Karpas-422 (cell line): ENCODE data around the gene ADGRA1. TPM values are rescaled to one million over a fixed set of nuclear protein-coding genes. Genes with fewer than 3 reads are reported as not detected.

Source experiments
- DNase-seq: peaks from one replicate; pipeline ENCODE4 v3.0.0-alpha.2; 2015
- H2AFZ ChIP-seq: fragments of 200-600 bp; sonication (generic); 2 replicates; pipeline ENCODE4 v1.6.1; 2014; ENCODE audit warnings: antibody characterized with exemption, low read length, mixed read lengths
- H3K27ac ChIP-seq: fragments of 200-600 bp; sonication (generic); 2 replicates; pipeline ENCODE4 v1.5.1; 2014; ENCODE audit warnings: mild to moderate bottlenecking, low read length, moderate library complexity
- H3K27me3 ChIP-seq: fragments of 200-600 bp; sonication (generic); 2 replicates; pipeline ENCODE4 v1.6.1; 2014; ENCODE audit warnings: low read length, mixed read lengths
- H3K36me3 ChIP-seq: fragments of 200-600 bp; sonication (generic); 2 replicates; pipeline ENCODE4 v1.6.1; 2014; ENCODE audit warnings: low read length, mixed read lengths; ENCODE audit not compliant: insufficient read depth
- H3K4me1 ChIP-seq: fragments of 200-600 bp; sonication (generic); 2 replicates; pipeline ENCODE4 v1.6.1; 2014; ENCODE audit warnings: mild to moderate bottlenecking, low read length, mixed read lengths
- H3K4me2 ChIP-seq: fragments of 200-600 bp; sonication (generic); 2 replicates; pipeline ENCODE4 v1.6.1; 2014; ENCODE audit warnings: low read length, low read depth, mild to moderate bottlenecking; ENCODE audit not compliant: poor library complexity, severe bottlenecking
- H3K4me3 ChIP-seq: fragments of 200-600 bp; sonication (generic); 2 replicates; pipeline ENCODE4 v1.5.1; 2014; ENCODE audit warnings: mild to moderate bottlenecking, antibody characterized with exemption, low read length, mixed read lengths
- H3K79me2 ChIP-seq: fragments of 200-600 bp; sonication (generic); 2 replicates; pipeline ENCODE4 v1.6.1; 2014; ENCODE audit warnings: mild to moderate bottlenecking, low read length, mixed read lengths
- H3K9ac ChIP-seq: fragments of 200-600 bp; sonication (generic); 2 replicates; pipeline ENCODE4 v1.6.0; 2014; ENCODE audit warnings: low read length
- H3K9me2 ChIP-seq: fragments of 200-600 bp; sonication (generic), shearing (Covaris generic); replicated peaks from 2 replicates; pipeline ENCODE4 v1.6.0; 2014; ENCODE audit warnings: mild to moderate bottlenecking, low read length, moderate library complexity; ENCODE audit not compliant: insufficient read depth
- H3K9me3 ChIP-seq: fragments of 300-700, 200-600 bp; sonication (generic); 2 replicates; pipeline ENCODE4 v1.6.1; 2014; ENCODE audit warnings: low read length, mixed read lengths
- H4K20me1 ChIP-seq: fragments of 200-600 bp; sonication (generic); 2 replicates; pipeline ENCODE4 v1.6.1; 2014; ENCODE audit warnings: mild to moderate bottlenecking, antibody characterized with exemption, low read length, low read depth; ENCODE audit not compliant: insufficient read depth
- total RNA-seq: library from RNA; depleted of rRNA; stranded (reverse); fragments of >200 nt; shearing (Covaris generic); gene quantifications from 2 replicates; pipeline ENCODE4 v1.2.3, GENCODE V29; 2014; ENCODE audit warnings: low replicate concordance

ADGRA1 gene
- total RNA-seq, 1 experiment from 2014 or later: not detected

DNA sequence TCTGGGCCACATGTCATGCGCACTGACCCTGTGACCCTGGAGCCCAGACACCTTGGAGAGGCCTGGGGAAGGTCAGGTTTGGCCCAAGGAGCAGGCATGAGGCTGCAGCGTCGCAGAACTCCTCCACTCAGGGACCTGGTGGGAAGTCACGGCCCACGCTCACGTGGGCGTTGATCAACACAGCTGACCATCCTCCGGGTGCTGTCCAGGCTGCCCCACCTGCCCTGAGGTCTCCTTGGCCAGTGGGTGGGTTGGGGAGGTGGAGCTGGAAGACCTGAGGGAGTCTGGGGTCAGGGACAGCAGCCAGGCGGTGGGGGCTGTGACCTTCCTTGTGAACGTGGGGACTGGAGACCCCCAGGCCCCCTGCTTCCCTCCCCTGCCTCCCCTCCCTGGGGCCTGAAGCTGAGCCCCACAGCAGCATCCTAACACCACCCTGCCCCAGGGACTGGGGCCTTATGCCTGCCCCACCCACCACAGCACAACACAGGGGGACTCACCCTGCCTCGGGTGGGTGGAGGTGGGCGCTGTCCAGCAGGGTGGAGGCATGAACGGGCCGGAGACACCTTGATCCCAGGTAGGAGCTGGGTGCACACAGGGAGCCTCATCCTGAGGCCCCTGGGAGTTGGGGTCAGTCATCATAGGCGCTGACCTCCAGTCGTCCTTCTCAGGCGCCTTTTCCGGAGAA, 44.0 kb upstream of the ADGRA1 start:
- Histone ChIP-seq H4K20me1 (no peaks in the 10 kb centered on the region), H3K4me2 (no peak overlapping the region), H3K9me2 (no peaks in the 10 kb centered on the region), H3K4me3 (no peak overlapping the region), H3K36me3 (no peaks in the 10 kb centered on the region), H3K4me1 (no peaks in the 10 kb centered on the region), H3K27me3 (no peaks in the 10 kb centered on the region), H3K79me2 (no peaks in the 10 kb centered on the region), H3K9ac (no peak overlapping the region), H2AFZ (no peak overlapping the region), H3K9me3 (no peaks in the 10 kb centered on the region), H3K27ac (no peak overlapping the region)
- DNase-seq: no peak

DNA sequence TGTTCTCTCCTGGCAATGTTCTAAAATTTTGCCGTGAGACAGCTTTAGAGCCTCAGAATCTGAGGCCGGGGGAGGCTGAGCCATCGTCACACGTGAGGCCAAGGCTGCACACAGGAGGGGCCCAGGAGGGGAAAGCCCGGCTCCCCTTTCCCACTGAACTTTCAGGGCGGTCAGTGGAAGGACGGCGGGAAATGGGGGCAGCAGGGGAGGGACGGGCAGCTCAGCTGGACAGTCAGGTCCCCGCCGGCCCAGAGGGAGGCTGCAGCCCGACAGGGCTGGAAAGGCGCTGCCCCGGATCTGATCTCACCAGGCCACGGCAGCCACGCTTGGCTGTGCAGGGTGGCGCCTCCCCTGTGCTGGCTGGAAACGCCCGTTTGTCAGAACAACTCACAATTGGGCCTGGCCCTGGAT, 43.3 kb upstream of the ADGRA1 start:
- no peaks in the 10 kb centered on the region for H3K9me3 ChIP-seq
- no peak overlapping the region for H2AFZ ChIP-seq
- H3K4me2 ChIP-seq: no peak overlapping the region
- no peak overlapping the region for H3K4me3 ChIP-seq
- no peaks in the 10 kb centered on the region for H3K27me3 ChIP-seq
- H4K20me1 ChIP-seq: no peaks in the 10 kb centered on the region
- H3K36me3 ChIP-seq: no peaks in the 10 kb centered on the region
- no peaks in the 10 kb centered on the region for H3K79me2 ChIP-seq
- DNase-seq: no peak
- H3K9ac ChIP-seq: no peak overlapping the region
- H3K9me2 ChIP-seq: no peaks in the 10 kb centered on the region
- H3K4me1 ChIP-seq: no peaks in the 10 kb centered on the region
- H3K27ac ChIP-seq: no peak overlapping the region

DNA sequence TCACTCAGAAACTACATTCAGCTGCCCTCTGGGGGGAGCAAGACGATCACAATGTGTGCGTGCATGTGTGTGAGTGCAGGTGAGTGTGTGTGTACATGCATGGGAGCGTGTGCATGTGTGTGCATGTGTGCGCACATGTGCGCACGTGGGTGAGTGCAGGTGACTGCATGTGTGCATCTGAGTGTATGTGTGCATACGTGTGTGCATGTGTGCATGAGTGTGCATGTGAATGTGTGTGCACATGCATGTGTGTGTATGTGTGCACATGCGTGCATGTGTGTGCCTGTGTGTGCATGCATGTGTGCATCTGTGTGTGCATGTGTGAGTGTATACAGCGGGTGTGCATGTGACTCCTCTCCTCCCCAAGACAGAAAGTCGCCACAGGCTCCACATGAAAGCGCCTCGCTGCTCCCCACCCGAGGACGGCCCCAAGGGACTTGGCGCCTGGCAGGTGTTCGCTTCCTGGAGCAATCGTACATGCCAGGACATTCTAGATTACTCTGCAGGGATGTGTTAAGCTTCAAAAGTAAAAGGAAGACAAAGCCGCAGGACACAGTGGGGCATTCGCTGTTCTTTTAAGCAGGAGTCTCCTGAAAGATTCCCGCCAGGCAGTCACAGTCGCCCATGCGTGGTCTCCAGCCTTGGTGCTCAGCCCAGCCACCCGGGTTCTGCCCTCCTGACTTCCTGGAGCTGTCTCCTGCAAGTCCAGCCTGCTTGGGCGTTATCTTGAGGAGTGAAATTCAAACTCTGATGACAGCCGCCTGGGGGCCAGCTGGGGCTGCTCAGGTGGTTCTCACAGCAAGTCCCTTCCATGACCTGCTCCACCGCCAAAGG, 42.0 kb upstream of the ADGRA1 start:
- Histone ChIP-seq H3K9me2 (no peaks in the 10 kb centered on the region), H3K9ac (no peak overlapping the region), H3K36me3 (no peaks in the 10 kb centered on the region), H3K4me2 (no peak overlapping the region), H4K20me1 (no peaks in the 10 kb centered on the region), H3K79me2 (no peaks in the 10 kb centered on the region), H3K9me3 (no peaks in the 10 kb centered on the region), H3K27ac (no peak overlapping the region), H2AFZ (no peak overlapping the region), H3K4me1 (no peaks in the 10 kb centered on the region), H3K27me3 (no peaks in the 10 kb centered on the region), H3K4me3 (no peak overlapping the region)
- no peak for DNase-seq

DNA sequence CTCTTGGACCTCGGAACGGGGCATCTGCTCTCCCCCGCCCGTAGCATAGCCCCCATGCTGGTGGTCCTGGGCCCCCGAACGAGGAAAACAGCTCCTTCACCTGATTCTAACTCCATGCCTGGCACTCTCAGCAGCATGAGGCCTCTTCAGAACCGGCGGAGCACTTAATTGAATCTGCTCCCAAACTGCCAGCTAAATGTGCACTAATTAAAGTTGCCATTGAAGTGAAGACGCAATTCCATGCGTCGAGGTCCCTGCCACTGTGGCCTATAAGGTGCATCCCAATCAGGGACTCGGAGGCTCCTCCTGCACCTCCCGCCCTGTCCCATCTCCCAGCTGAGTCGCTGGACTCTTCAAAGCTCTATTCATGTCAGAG, 41.3 kb upstream of the ADGRA1 start:
- no peak overlapping the region for H2AFZ ChIP-seq
- no peak overlapping the region for H3K4me3 ChIP-seq
- no peaks in the 10 kb centered on the region for H3K9me3 ChIP-seq
- no peaks in the 10 kb centered on the region for H3K36me3 ChIP-seq
- no peak overlapping the region for H3K4me2 ChIP-seq
- H4K20me1 ChIP-seq: no peaks in the 10 kb centered on the region
- no peak overlapping the region for H3K9ac ChIP-seq
- no peaks in the 10 kb centered on the region for H3K27me3 ChIP-seq
- H3K79me2 ChIP-seq: no peaks in the 10 kb centered on the region
- H3K9me2 ChIP-seq: no peaks in the 10 kb centered on the region
- no peak for DNase-seq
- no peaks in the 10 kb centered on the region for H3K4me1 ChIP-seq
- H3K27ac ChIP-seq: no peak overlapping the region

DNA sequence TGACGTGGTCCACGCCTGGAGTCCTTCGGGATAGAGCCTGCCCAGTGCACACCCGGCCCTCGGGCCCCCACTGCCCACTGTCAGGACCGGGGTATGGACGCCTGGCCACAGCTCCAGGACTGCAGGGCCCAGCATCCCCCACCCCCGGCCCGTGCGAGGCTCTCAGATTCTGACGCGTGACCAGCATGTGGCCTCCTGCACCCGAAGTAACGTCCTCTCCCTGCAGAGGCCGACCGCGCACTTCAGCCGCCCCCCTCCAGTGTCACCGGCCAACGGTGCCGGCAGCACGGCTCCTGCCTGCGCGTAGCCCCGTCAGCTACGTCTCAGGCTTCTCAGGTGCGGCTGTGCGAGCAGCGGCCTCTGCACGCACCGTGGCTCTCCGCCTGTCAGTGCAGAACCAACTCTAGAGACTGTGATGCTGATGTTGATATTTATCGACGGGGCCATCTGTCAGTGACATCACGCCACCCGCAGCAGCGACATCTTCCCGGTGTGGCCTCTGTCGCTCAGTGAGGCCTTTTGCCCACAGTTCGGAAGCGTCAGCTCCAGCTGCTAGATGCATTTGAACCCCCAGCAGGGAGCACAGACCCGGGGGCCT, 40.1 kb upstream of the ADGRA1 start:
- DNase-seq: no peak
- no peaks in the 10 kb centered on the region for H3K9me3 ChIP-seq
- no peaks in the 10 kb centered on the region for H3K79me2 ChIP-seq
- no peak overlapping the region for H3K4me3 ChIP-seq
- no peak overlapping the region for H2AFZ ChIP-seq
- no peak overlapping the region for H3K27ac ChIP-seq
- H3K4me2 ChIP-seq: no peak overlapping the region
- H3K9ac ChIP-seq: no peak overlapping the region
- H3K4me1 ChIP-seq: no peaks in the 10 kb centered on the region
- H4K20me1 ChIP-seq: no peaks in the 10 kb centered on the region
- H3K36me3 ChIP-seq: no peaks in the 10 kb centered on the region
- H3K27me3 ChIP-seq: no peaks in the 10 kb centered on the region
- H3K9me2 ChIP-seq: no peaks in the 10 kb centered on the region

DNA sequence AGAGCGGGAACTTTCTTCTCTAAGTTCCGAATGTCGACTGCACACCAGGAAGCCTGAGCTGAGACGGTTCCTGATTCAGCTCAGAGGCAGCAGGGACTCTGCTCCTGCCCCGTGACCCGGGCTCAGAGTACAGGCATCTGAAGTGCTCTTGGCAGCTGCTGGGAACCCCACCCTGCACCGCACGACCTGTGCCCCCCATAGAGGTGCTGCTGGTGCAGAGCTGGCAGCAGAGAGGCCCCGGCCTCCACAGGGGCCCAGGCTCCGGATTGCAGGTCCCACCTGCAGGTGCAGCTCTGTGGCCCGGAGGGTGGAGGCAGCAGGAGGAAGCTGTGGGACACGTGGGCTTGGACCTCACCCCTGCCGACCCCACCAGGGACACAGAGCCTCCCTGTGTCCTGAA, 39.5 kb upstream of the ADGRA1 start:
- Histone ChIP-seq H3K79me2 (no peaks in the 10 kb centered on the region), H3K9me2 (no peaks in the 10 kb centered on the region), H4K20me1 (no peaks in the 10 kb centered on the region), H3K4me1 (no peaks in the 10 kb centered on the region), H3K9ac (no peak overlapping the region), H3K36me3 (no peaks in the 10 kb centered on the region), H3K27me3 (no peaks in the 10 kb centered on the region), H2AFZ (no peak overlapping the region), H3K9me3 (no peaks in the 10 kb centered on the region), H3K4me3 (no peak overlapping the region), H3K4me2 (no peak overlapping the region), H3K27ac (no peak overlapping the region)
- no peak for DNase-seq

DNA sequence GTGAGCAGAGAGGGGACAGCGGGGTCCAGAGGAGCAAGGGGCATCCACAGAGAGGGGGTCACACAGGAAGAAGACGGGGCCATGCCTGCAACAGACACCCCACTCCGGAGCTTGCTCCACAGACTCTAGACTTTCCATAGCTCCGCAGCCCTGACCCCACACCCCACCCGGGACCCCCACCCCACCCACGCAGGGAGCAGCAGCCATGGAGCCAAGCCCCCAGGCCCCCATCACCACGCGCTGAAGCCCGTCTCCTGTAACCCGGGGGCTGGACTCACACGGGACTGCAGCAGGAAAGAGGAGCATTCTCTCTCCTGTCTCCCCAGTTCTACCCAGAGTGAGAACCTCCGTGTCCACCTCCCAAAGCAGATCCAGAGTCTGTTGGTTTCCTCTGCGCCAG, 38.8 kb upstream of the ADGRA1 start:
- Histone ChIP-seq H3K4me1 (no peaks in the 10 kb centered on the region), H3K9me3 (no peaks in the 10 kb centered on the region), H3K9ac (no peak overlapping the region), H3K4me3 (no peak overlapping the region), H3K27me3 (no peaks in the 10 kb centered on the region), H4K20me1 (no peaks in the 10 kb centered on the region), H3K4me2 (no peak overlapping the region), H3K27ac (no peak overlapping the region), H3K9me2 (no peaks in the 10 kb centered on the region), H2AFZ (no peak overlapping the region), H3K36me3 (no peaks in the 10 kb centered on the region), H3K79me2 (no peaks in the 10 kb centered on the region)
- no peak for DNase-seq

DNA sequence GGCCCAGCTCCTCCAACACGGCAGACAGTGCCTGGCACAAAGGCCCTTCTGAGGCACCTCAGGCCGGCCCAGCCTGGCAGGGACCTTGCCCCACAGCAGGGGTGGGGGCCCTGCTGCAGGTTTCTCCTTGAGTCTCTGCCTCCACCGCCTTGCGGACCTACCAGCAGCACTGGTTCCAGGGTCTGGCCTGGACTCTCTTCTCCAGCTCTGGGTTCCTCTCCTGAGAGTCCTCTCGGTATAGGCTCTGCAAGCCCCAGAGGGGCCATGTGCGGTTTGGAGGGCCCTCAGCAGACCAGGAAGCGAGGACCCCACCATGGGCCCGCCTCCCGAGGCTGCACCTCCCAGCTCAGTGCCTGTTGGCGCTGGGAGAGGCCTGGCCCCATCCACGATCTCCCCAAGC, 38.1 kb upstream of the ADGRA1 start:
- DNase-seq: no peak
- Histone ChIP-seq H4K20me1 (no peaks in the 10 kb centered on the region), H3K4me2 (no peak overlapping the region), H2AFZ (no peak overlapping the region), H3K9me3 (no peaks in the 10 kb centered on the region), H3K27ac (no peak overlapping the region), H3K4me3 (no peak overlapping the region), H3K79me2 (no peaks in the 10 kb centered on the region), H3K9me2 (no peaks in the 10 kb centered on the region), H3K36me3 (no peaks in the 10 kb centered on the region), H3K9ac (no peak overlapping the region), H3K27me3 (no peaks in the 10 kb centered on the region), H3K4me1 (no peaks in the 10 kb centered on the region)
